ENCODE measurements around the gene SCAMP5.

The SCAMP5 gene, protein sequence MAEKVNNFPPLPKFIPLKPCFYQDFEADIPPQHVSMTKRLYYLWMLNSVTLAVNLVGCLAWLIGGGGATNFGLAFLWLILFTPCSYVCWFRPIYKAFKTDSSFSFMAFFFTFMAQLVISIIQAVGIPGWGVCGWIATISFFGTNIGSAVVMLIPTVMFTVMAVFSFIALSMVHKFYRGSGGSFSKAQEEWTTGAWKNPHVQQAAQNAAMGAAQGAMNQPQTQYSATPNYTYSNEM
- 1.2 to 6.7 (median 4.7) reads per million in 3 experiments for total RNA-seq

- DNase-seq: peak; percentile 89
Measured at GRCh38 chr15:74995182-74995778, at the start of gene SCAMP5. Gene SCAMP5 (plus strand): TSS chr15:74995563. CDS start chr15:75011840, 16,277 bp downstream.

GRCh38 chr15:74950078-74950908 is 45.1 kb upstream of the SCAMP5 start:
- peak; percentile 70 for DNase-seq

GRCh38 chr15:74951006-74951405 is 44.4 kb upstream of the SCAMP5 start:
- DNase-seq: no peak

DNA sequence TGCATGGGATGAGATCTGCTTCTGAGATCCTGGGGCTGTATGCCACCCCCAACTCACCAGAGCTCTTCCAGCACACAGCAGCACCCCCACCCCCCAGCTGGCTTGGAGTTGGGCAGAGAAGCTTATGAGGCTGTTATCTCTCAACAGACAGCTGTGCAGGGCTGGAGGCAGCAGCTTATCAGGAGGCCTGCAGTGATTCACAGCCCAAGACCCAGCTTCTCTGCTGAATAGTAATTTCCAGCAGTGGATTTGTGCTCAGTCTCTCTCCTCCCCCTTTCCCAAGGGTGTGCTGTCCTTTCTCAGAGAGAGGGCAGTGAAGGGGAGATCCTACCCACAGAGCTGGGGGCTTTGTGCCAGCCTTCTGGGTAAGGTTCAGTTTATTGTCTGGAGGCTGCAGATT is 40.8 kb upstream of the SCAMP5 start:
- DNase-seq: no peak

- DNase-seq: no peak
Measured at GRCh38 chr15:74955017-74955416, 40.3 kb upstream of the SCAMP5 start.

DNA sequence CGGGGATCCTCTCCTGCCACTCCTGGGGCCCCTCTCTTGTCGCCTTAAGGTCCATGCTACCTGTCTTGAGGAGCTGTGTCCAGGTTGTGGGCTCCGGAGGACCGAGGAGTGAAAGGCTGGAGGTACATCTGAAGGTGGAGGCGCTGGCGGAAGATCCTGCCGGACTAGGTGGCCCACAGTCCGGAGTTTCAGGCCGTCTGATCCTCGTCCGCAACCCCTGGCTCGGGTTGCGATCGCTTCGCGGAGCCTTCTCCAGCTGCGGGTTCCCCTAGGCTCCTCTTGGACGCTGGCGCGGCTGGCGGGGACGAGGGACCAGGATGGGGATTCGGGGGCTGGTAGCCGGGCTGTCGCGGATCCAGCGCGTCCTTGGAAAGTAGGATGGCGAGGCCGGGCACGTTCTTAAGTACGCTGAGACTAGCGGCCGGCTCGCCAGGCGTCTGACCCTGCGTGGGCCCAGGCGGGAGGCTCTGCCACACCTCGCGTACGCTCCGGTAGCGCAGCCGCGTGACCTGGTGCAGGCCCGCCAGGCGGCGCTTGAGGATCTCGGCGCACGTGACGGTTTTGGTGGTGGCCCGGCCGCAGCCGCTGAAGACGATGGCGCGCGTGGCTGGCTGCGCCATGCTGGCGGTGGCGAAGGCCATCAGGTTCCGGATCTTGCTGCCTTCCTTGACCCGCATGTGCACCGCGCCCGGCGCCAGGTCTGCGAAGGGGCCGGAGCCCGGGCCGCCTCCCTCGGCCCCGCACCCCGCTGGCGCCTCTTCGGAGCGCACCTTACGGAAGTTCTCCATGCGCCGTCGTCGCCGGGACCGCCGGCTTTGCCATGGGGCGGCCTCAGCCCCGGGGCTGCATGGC is 39.3 kb upstream of the SCAMP5 start:
- peak; percentile 48 for DNase-seq

GRCh38 chr15:74956648-74957475 is 38.5 kb upstream of the SCAMP5 start, which contains the start of gene RPP25:
Gene RPP25 (minus strand): TSS chr15:74956772. CDS start chr15:74956583, 189 bp downstream.
- DNase-seq: peak; percentile 40

GRCh38 chr15:74957476-74958035 is 37.8 kb upstream of the SCAMP5 start:
- DNase-seq: no peak

GRCh38 chr15:74958320-74958907 is 36.9 kb upstream of the SCAMP5 start:
- DNase-seq: no peak

- no peak for DNase-seq
Measured at GRCh38 chr15:74958908-74959585, 36.3 kb upstream of the SCAMP5 start.

DNA sequence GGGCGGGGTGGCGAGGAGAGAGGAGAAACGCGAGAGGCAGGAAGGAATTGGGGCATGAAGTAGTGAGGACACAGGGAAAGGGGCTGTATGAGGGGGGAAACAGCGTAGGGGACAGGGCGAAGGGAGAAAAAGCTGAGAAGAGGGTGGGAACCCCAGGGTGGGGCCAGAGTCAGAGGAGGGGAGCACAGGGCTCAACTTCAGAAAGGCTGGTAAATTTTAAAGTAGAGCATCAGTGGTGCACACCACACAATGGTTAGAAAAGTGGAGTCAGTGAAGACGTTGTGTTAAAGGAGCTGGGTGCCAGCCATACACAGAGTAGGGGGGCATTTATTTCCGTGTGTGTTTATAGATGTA is 35.8 kb upstream of the SCAMP5 start:
- DNase-seq: no peak

GRCh38 chr15:74960286-74960685 is 35.1 kb upstream of the SCAMP5 start:
- DNase-seq: no peak

- DNase-seq: no peak
Measured at GRCh38 chr15:74960995-74961588, 34.3 kb upstream of the SCAMP5 start.

- DNase-seq: no peak
Measured at GRCh38 chr15:74961616-74962015, 33.7 kb upstream of the SCAMP5 start.

- no peak for DNase-seq
Measured at GRCh38 chr15:74962219-74962618, 33.1 kb upstream of the SCAMP5 start.

DNA sequence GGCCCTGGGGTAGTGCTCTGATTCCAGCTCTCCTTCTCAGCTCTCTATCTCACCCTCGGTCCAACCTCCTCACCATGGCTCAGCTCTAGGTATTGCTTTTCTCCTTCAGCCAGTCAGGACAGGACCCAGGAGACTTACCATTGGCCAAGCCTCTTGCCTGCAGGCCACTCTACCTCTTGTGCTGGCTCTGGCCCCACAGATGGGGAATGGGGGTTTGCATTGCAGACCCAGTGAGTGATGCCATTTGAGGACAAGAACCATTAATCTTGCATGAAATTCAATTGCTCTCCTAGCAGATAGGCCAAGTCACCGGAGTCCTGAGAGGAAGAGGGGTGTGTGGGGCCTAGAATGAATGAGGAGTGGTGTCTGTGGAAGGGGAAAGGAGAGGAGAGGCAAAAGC is 32.7 kb upstream of the SCAMP5 start:
- no peak for DNase-seq

GRCh38 chr15:74963213-74963612 is 32.1 kb upstream of the SCAMP5 start:
- DNase-seq: no peak

DNA sequence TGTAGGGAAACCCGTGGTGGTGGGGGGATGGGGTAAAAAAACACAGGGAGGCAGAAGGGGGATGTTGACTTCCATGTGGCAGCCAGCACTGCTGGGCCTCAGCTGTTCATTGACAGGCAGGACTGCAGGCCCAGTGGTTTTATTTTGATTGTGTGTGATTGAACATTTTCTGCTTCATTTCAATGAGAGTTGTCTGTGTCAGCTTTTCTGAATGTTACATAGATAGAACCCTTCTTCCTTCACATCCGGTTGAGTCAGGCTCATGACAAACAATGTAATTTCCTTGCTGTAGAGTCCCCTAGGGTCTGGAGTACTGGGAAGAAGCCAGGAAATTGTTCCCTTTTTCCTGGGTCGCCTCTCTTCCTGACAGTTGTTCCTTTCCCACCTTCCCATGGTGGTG is 30.6 kb upstream of the SCAMP5 start:
- no peak for DNase-seq

GRCh38 chr15:74967670-74968069 is 27.7 kb upstream of the SCAMP5 start:
- no peak for DNase-seq

GRCh38 chr15:74976159-74976558 is 19.2 kb upstream of the SCAMP5 start:
- DNase-seq: no peak
